Heart left ventricle (tissue), 13 donors: ENCODE results near the gene WSCD1.

ENCODE experiments used
- CTCF ChIP-seq, 12 donors: fragments of 200-600 bp; sonication (generic) in 4 of 12; IDR thresholded peaks; one replicate each; pipeline versions ENCODE4 v1.5.0 to v1.8.0; 2018 to 2022; ENCODE audit warnings: antibody characterized with exemption in 12 of 12, mild to moderate bottlenecking in 5 of 12
- POLR2A ChIP-seq, 2 donors: fragments of 450-650 bp; IDR thresholded peaks; one replicate each; pipeline ENCODE4 v1.6.1; 2017; ENCODE audit warnings: antibody characterized with exemption in 2 of 2, mild to moderate bottlenecking in 2 of 2, moderate library complexity in 2 of 2
- donor health status: ischemic (EF 13 %, LVEDD 7.1; RV severe dilation, severe dysfunction).
- donor health status: DM: no; HTN: yes; CAD: no.
- donor health status: DM: no; HTN: no; CAD: no.
- donor health status: ischemic (EF 25% LVEDD 6.9; RV normal size, moderate dysfunction).
- donor health status: ischemic (EF 25% LVEDD 5.7; RV mildly dilated, moderate dysfunction).
- donor health status: ischemic (EF 35%, LVEDD 5.7; RV mildly dilated, moderate dysfunction).
- donor health status: nonischemic (EF 11% LVEDD 7.7; RV severe dilation, severe dysfunction).
- donor health status: DM: yes; HTN: yes; CAD: no.
- donor health status: PGD.
- donor health status: ischemic (EF 29% LVEDD 5.4; RV normal size, mild dysfunction).
- donor health status: nonischemic (EF 23%, LVEDD 6.1; RV moderate dilation, normal function).

- TF ChIP-seq POLR2A (IDR thresholded peaks at IDR 0.05): no peak
- no peak for TF ChIP-seq CTCF (IDR thresholded peaks at IDR 0.05)
Observed at GRCh38 chr17:6142701-6143100, 72.5 kb downstream of the WSCD1 start.
